ENCODE data around the gene ANKRD31. TPM values are rescaled to one million over a fixed set of nuclear protein-coding genes. Genes with fewer than 3 reads are reported as not detected.

Gene ANKRD31
- total RNA-seq, 1 experiment from 2014 or later, result 0.09 TPM

DNA sequence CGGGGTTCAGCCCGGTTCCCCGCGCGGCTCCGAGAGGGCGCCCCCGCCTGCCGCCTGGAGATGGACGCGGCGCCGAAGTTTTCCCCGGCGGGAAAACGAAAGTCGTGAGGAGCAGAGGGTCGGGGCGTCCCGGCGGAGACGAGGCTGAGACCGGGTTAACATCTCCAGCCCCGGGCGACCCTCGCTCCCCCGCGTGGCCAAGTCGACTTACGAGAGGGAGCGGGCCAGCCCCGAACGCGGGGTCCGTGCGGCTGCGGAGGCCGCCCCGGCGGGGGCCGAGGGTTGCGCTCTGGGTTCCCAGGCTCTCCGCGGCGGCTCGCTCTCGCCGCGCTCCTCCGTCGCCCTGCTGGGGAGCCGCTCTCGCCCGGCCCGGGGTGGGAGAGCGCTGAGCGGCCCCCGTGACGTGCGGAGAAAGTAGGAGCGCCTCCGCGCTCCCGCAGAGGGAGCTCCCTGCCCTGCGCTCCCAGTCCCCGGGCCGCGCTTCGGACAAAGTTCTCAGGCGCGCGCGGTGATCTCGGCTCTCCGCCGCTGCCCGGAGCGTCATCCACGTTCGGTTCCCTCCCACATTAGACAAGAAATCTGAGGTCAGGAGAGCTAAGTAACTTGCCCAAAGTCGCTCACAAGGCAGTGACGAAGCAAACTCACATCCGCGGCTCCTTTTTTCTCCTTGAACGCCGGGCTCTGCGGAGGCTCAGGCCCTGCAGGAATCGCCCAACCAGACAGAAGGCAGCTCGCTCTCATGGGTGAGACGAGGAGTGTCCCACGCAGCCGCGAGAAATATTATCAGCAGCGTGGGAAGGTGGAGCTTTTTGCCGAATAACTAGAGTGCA, 183.2 kb downstream of the ANKRD31 start (continued):
- TF ChIP-seq, protein P1, sequence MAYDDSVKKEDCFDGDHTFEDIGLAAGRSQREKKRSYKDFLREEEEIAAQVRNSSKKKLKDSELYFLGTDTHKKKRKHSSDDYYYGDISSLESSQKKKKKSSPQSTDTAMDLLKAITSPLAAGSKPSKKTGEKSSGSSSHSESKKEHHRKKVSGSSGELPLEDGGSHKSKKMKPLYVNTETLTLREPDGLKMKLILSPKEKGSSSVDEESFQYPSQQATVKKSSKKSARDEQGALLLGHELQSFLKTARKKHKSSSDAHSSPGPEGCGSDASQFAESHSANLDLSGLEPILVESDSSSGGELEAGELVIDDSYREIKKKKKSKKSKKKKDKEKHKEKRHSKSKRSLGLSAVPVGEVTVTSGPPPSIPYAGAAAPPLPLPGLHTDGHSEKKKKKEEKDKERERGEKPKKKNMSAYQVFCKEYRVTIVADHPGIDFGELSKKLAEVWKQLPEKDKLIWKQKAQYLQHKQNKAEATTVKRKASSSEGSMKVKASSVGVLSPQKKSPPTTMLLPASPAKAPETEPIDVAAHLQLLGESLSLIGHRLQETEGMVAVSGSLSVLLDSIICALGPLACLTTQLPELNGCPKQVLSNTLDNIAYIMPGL (CRISPR knock-in tag; IDR thresholded peaks at IDR 0.05), result peak; percentile 86

GRCh38 chr5:75053054-75053303, 183.7 kb downstream of the ANKRD31 start:
- Mint-ChIP-seq H3K36me3 (no peaks in the 10 kb centered on the region), H3K4me1 (peaks cover 56% of the 10 kb centered on the region), H3K9me3 (no peaks in the 10 kb centered on the region), H3K27ac (no peak overlapping the region), H3K4me3 (no peak overlapping the region), H3K27me3 (ENCODE audit: low read depth) (peaks cover 48% of the 10 kb centered on the region)
- DNase-seq (ENCODE audit: low spot score), result no peak
- CTCF ChIA-PET, result interaction anchor here (0.9 to 1.6 kb wide), 3 partner anchors 118 to 187 kb away, joined by 3 to 6 read pairs (median 3); no protein-coding TSS in a partner anchor
- TF ChIP-seq, protein P2, sequence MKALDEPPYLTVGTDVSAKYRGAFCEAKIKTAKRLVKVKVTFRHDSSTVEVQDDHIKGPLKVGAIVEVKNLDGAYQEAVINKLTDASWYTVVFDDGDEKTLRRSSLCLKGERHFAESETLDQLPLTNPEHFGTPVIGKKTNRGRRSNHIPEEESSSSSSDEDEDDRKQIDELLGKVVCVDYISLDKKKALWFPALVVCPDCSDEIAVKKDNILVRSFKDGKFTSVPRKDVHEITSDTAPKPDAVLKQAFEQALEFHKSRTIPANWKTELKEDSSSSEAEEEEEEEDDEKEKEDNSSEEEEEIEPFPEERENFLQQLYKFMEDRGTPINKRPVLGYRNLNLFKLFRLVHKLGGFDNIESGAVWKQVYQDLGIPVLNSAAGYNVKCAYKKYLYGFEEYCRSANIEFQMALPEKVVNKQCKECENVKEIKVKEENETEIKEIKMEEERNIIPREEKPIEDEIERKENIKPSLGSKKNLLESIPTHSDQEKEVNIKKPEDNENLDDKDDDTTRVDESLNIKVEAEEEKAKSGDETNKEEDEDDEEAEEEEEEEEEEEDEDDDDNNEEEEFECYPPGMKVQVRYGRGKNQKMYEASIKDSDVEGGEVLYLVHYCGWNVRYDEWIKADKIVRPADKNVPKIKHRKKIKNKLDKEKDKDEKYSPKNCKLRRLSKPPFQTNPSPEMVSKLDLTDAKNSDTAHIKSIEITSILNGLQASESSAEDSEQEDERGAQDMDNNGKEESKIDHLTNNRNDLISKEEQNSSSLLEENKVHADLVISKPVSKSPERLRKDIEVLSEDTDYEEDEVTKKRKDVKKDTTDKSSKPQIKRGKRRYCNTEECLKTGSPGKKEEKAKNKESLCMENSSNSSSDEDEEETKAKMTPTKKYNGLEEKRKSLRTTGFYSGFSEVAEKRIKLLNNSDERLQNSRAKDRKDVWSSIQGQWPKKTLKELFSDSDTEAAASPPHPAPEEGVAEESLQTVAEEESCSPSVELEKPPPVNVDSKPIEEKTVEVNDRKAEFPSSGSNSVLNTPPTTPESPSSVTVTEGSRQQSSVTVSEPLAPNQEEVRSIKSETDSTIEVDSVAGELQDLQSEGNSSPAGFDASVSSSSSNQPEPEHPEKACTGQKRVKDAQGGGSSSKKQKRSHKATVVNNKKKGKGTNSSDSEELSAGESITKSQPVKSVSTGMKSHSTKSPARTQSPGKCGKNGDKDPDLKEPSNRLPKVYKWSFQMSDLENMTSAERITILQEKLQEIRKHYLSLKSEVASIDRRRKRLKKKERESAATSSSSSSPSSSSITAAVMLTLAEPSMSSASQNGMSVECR (CRISPR knock-in tag; IDR thresholded peaks at IDR 0.05; ENCODE audit: borderline replicate concordance), result no peak
- no peak for TF ChIP-seq ZNF396 (CRISPR knock-in tag; IDR thresholded peaks at IDR 0.05; ENCODE audit: borderline replicate concordance)
- TF ChIP-seq, protein P3, sequence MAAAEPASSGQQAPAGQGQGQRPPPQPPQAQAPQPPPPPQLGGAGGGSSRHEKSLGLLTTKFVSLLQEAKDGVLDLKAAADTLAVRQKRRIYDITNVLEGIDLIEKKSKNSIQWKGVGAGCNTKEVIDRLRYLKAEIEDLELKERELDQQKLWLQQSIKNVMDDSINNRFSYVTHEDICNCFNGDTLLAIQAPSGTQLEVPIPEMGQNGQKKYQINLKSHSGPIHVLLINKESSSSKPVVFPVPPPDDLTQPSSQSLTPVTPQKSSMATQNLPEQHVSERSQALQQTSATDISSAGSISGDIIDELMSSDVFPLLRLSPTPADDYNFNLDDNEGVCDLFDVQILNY (CRISPR knock-in tag; IDR thresholded peaks at IDR 0.05), result no peak
- no peak for TF ChIP-seq AFF4 (CRISPR knock-in tag; IDR thresholded peaks at IDR 0.05; ENCODE audit: borderline replicate concordance)
- TF ChIP-seq, protein P4, sequence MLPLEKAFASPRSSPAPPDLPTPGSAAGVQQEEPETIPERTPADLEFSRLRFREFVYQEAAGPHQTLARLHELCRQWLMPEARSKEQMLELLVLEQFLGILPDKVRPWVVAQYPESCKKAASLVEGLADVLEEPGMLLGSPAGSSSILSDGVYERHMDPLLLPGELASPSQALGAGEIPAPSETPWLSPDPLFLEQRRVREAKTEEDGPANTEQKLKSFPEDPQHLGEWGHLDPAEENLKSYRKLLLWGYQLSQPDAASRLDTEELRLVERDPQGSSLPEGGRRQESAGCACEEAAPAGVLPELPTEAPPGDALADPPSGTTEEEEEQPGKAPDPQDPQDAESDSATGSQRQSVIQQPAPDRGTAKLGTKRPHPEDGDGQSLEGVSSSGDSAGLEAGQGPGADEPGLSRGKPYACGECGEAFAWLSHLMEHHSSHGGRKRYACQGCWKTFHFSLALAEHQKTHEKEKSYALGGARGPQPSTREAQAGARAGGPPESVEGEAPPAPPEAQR (CRISPR knock-in tag; IDR thresholded peaks at IDR 0.05), result no peak
- TF ChIP-seq RELA (CRISPR knock-in tag; IDR thresholded peaks at IDR 0.05; ENCODE audit: borderline replicate concordance), result no peak
- no peak for TF ChIP-seq ERG (CRISPR knock-in tag; IDR thresholded peaks at IDR 0.05)
- TF ChIP-seq ZNF416 (CRISPR knock-in tag; IDR thresholded peaks at IDR 0.05), result no peak
- no peak for TF ChIP-seq PRRX2 (CRISPR knock-in tag; IDR thresholded peaks at IDR 0.05)
- TF ChIP-seq GRHL2 (CRISPR knock-in tag; IDR thresholded peaks at IDR 0.05; ENCODE audit: insufficient replicate concordance, severe bottlenecking), result no peak
- TF ChIP-seq, protein P5, sequence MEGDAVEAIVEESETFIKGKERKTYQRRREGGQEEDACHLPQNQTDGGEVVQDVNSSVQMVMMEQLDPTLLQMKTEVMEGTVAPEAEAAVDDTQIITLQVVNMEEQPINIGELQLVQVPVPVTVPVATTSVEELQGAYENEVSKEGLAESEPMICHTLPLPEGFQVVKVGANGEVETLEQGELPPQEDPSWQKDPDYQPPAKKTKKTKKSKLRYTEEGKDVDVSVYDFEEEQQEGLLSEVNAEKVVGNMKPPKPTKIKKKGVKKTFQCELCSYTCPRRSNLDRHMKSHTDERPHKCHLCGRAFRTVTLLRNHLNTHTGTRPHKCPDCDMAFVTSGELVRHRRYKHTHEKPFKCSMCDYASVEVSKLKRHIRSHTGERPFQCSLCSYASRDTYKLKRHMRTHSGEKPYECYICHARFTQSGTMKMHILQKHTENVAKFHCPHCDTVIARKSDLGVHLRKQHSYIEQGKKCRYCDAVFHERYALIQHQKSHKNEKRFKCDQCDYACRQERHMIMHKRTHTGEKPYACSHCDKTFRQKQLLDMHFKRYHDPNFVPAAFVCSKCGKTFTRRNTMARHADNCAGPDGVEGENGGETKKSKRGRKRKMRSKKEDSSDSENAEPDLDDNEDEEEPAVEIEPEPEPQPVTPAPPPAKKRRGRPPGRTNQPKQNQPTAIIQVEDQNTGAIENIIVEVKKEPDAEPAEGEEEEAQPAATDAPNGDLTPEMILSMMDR (IDR thresholded peaks at IDR 0.05), result no peak
- TF ChIP-seq, protein P6, sequence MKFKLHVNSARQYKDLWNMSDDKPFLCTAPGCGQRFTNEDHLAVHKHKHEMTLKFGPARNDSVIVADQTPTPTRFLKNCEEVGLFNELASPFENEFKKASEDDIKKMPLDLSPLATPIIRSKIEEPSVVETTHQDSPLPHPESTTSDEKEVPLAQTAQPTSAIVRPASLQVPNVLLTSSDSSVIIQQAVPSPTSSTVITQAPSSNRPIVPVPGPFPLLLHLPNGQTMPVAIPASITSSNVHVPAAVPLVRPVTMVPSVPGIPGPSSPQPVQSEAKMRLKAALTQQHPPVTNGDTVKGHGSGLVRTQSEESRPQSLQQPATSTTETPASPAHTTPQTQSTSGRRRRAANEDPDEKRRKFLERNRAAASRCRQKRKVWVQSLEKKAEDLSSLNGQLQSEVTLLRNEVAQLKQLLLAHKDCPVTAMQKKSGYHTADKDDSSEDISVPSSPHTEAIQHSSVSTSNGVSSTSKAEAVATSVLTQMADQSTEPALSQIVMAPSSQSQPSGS (CRISPR knock-in tag; IDR thresholded peaks at IDR 0.05; ENCODE audit: borderline replicate concordance, low read depth), result no peak
- no peak for TF ChIP-seq GTF2I (CRISPR knock-in tag; conservative IDR thresholded peaks at IDR 0.05)
- TF ChIP-seq CREM (CRISPR knock-in tag; IDR thresholded peaks at IDR 0.05), result no peak
- TF ChIP-seq ZNF263 (CRISPR knock-in tag; IDR thresholded peaks at IDR 0.05; ENCODE audit: low read depth), result no peak
- TF ChIP-seq MXD4 (CRISPR knock-in tag; IDR thresholded peaks at IDR 0.05; ENCODE audit: borderline replicate concordance), result no peak
- ATAC-seq, result no peak
- POLR2A ChIA-PET, result interaction anchor here (0.7 to 1.9 kb wide), 4 partner anchors 184 to 287 kb away, joined by 3 to 6 read pairs (median 4); partner anchors contain the start of genes ANKRD31 and HMGCR

Data from WTC11 (cell line).